Endothelial cell of umbilical vein (primary cell): ENCODE data around the gene ERBB3. TPM values are rescaled to one million over a fixed set of nuclear protein-coding genes. Genes with fewer than 3 reads are reported as not detected.

Source experiments
- BruUV-seq: library from RNA; stranded (reverse); fragments of 400-500 nt; replicated peaks from 2 replicates; lab custom pipeline; 2021; lab: Mats Ljungman, UMichigan
- CTCF ChIA-PET: fragments of 300-600, 350-600 bp; sonication (Branson Sonifier 250); formaldehyde crosslinking; loops from one replicate; lab custom pipeline; 2021; ENCODE audit warnings: antibody characterized with exemption, inconsistent platforms; lab: Charles Lee
- POLR2A ChIA-PET: fragments of 300-600, 350-600 bp; sonication (Branson Sonifier 250); formaldehyde crosslinking; loops from one replicate; lab custom pipeline; 2021; ENCODE audit warnings: antibody characterized with exemption, inconsistent platforms; lab: Charles Lee
- DNase-seq: peaks from one replicate; pipeline ENCODE4 v3.0.0-alpha.2; 2011; ENCODE audit warnings: low read depth, low spot score
- FAIRE-seq: peaks from 2 replicates; lab custom pipeline; 2011; peaks lifted over from hg19 to GRCh38; lab: Jason Lieb, UNC
- H2AFZ ChIP-seq: 2 replicates; pipeline ENCODE4 v1.6.0; 2012; ENCODE audit warnings: low read depth, low read length, control low read depth, inconsistent platforms
- H3K27ac ChIP-seq: 2 replicates; pipeline ENCODE4 v1.5.1; 2011; ENCODE audit warnings: low read depth, mild to moderate bottlenecking, control low read depth, low read length, moderate library complexity; ENCODE audit not compliant: insufficient read depth
- H3K27me3 ChIP-seq, 2 experiments: 2 replicates each; pipeline versions ENCODE4 v1.6.0 to v1.6.1; 2011; ENCODE audit warnings: low read length in 2 of 2, mixed read lengths in 1 of 2; ENCODE audit not compliant: control insufficient read depth in 2 of 2, insufficient read depth in 2 of 2
- H3K36me3 ChIP-seq, 2 experiments: 2 replicates in 1 of 2; 3 replicates in 1 of 2; pipeline ENCODE4 v1.5.1; 2011; ENCODE audit warnings: low read length in 2 of 2, mild to moderate bottlenecking in 1 of 2, moderate library complexity in 1 of 2; ENCODE audit not compliant: control insufficient read depth in 2 of 2, insufficient read depth in 2 of 2; ENCODE audit errors: extremely low read depth in 1 of 2
- H3K4me1 ChIP-seq: 3 replicates; pipeline ENCODE4 v1.5.1; 2011; ENCODE audit warnings: mild to moderate bottlenecking, low read length; ENCODE audit not compliant: control insufficient read depth, insufficient read depth; ENCODE audit errors: extremely low read depth
- H3K4me2 ChIP-seq: 2 replicates; pipeline ENCODE4 v1.6.1; 2011; ENCODE audit warnings: low read length, control low read depth, mixed read lengths; ENCODE audit not compliant: insufficient read depth
- H3K4me3 ChIP-seq, 3 experiments: fragments of 200-600 bp in 1 of 3; sonication (generic), shearing (Covaris generic) in 1 of 3; replicated peaks in 1 of 3; 2 replicates each; pipeline ENCODE4 v1.5.1; 2011 to 2016; ENCODE audit warnings: control low read depth in 3 of 3, low read length in 3 of 3, mild to moderate bottlenecking in 2 of 3, inconsistent platforms in 1 of 3, low read depth in 1 of 3, moderate library complexity in 1 of 3; ENCODE audit not compliant: insufficient read depth in 1 of 3
- H3K79me2 ChIP-seq: 2 replicates; pipeline ENCODE4 v1.6.0; 2012; ENCODE audit warnings: low read length, inconsistent platforms; ENCODE audit not compliant: control insufficient read depth, insufficient read depth
- H3K9ac ChIP-seq: replicated peaks from 2 replicates; pipeline ENCODE3; 2011; ENCODE audit warnings: low read length, control low read depth; ENCODE audit not compliant: insufficient read depth; ENCODE audit errors: extremely low read depth
- H3K9me1 ChIP-seq: replicated peaks from 3 replicates; pipeline ENCODE4 v1.6.0; 2011; ENCODE audit warnings: mild to moderate bottlenecking, low read length; ENCODE audit not compliant: control insufficient read depth, insufficient read depth; ENCODE audit errors: extremely low read depth
- H3K9me3 ChIP-seq: replicated peaks from 2 replicates; pipeline ENCODE4 v1.5.1; 2012; ENCODE audit warnings: low read length, inconsistent platforms; ENCODE audit not compliant: control insufficient read depth, insufficient read depth
- H4K20me1 ChIP-seq: replicated peaks from 2 replicates; pipeline ENCODE3; 2011; ENCODE audit warnings: mild to moderate bottlenecking, low read length; ENCODE audit not compliant: control insufficient read depth, insufficient read depth; ENCODE audit errors: extremely low read depth
- CTCF ChIP-seq, 2 donors: IDR thresholded peaks; 1 replicate in 1 of 2; 2 replicates in 1 of 2; pipeline ENCODE4 v1.5.1; 2011; ENCODE audit warnings: low read length in 2 of 2, mild to moderate bottlenecking in 2 of 2, moderate library complexity in 2 of 2, control low read depth in 1 of 2, inconsistent platforms in 1 of 2, low read depth in 1 of 2; ENCODE audit not compliant: insufficient read depth in 1 of 2; ENCODE audit errors: extremely low read depth in 1 of 2
- EZH2 ChIP-seq: IDR thresholded peaks from 2 replicates; pipeline ENCODE4 v1.6.1; 2012; ENCODE audit warnings: borderline replicate concordance, low read depth, mild to moderate bottlenecking, moderate library complexity, low read length, inconsistent platforms; ENCODE audit not compliant: severe bottlenecking
- FOS ChIP-seq: IDR thresholded peaks from 2 replicates; pipeline ENCODE4 v1.6.1; 2011; ENCODE audit warnings: mild to moderate bottlenecking, low read length, moderate library complexity, borderline replicate concordance; ENCODE audit not compliant: insufficient read depth
- GATA2 ChIP-seq: IDR thresholded peaks from 2 replicates; pipeline ENCODE4 v1.7.0; 2011; ENCODE audit warnings: low read depth, mild to moderate bottlenecking, moderate library complexity, mixed read lengths, low read length; ENCODE audit not compliant: insufficient read length, insufficient read depth
- MYC ChIP-seq: IDR thresholded peaks from one replicate; pipeline ENCODE4 v1.6.1; 2011; ENCODE audit warnings: mild to moderate bottlenecking, low read depth, low read length
- POLR2AphosphoS5 ChIP-seq: IDR thresholded peaks from 2 replicates; pipeline ENCODE4 v1.6.1; 2012; ENCODE audit warnings: low read depth, mild to moderate bottlenecking, control low read depth, low read length, moderate library complexity; ENCODE audit not compliant: insufficient read depth
- dilution Hi-C: fragments of 300-500 bp; cut with MboI; formaldehyde crosslinking; loops from one replicate; pipeline ENCODE4 v1.15.0; 2019; ENCODE audit warnings: low sequenced_read_pairs; ENCODE audit not compliant: extremely low pct_ligation_motif_present
- intact Hi-C: fragments of 100-400 bp; cut with micrococcal nuclease; formaldehyde crosslinking; loops from one replicate; pipeline ENCODE4 v1.10.0; 2022
- polyA plus RNA-seq, 4 experiments: library from polyadenylated mRNA; depleted of rRNA in 3 of 4; stranded (reverse) in 3 of 4; unstranded in 1 of 4; fragments of >200 nt; gene quantifications; 2 replicates each; pipeline versions ENCODE4 v1.2.1 to v1.2.3, GENCODE V29; 2011 to 2012; ENCODE audit warnings: missing spikeins in 1 of 4
- total RNA-seq: library from RNA; stranded (reverse); gene quantifications from 2 replicates; pipeline ENCODE4 v1.2.3, GENCODE V29; 2021
- TF ChIP-seq, protein P1 (sequence below): IDR thresholded peaks from 2 replicates; pipeline ENCODE4 v1.6.1; 2011; ENCODE audit not compliant: insufficient read depth, insufficient read length

Gene ERBB3
- total and polyA plus RNA-seq, 2 donors (not counting 3 experiments of a cell fraction or from before 2014, with no cell fraction given) = 0.11 to 1.5 TPM

DNA sequence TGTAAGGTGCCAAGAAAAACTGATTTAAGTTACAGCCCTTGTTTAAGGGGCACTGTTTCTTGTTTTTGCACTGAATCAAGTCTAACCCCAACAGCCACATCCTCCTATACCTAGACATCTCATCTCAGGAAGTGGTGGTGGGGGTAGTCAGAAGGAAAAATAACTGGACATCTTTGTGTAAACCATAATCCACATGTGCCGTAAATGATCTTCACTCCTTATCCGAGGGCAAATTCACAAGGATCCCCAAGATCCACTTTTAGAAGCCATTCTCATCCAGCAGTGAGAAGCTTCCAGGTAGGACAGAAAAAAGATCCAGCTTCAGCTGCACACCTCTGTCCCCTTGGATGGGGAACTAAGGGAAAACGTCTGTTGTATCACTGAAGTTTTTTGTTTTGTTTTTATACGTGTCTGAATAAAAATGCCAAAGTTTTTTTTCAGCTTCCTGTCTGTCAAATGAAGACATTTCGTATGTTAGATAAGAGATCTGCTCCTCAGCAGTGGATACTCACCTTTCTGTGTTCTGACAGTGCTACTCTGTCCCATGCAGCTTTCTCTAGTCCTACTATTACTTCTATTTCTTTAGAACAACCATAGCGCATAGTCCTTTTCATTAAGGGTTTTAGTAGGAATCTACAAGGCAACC is 23.2 kb downstream of the ERBB3 start:
- ChIA-PET POLR2A (interaction anchor here (1.2 to 3.3 kb wide), 4 partner anchors 13 to 106 kb away, joined by 4 to 37 read pairs (median 6); partner anchors contain the start of genes RPL41, SUOX and ZC3H10), CTCF (interaction anchor here (0.9 to 5.3 kb wide), 7 partner anchors 15 to 363 kb away, joined by 3 to 59 read pairs (median 21); partner anchors contain the start of genes ERBB3 and ZC3H10)
- H3K9me1 ChIP-seq = no peaks in the 10 kb centered on the region
- H3K9me3 ChIP-seq = no peaks in the 10 kb centered on the region
- H3K27me3 ChIP-seq = peaks cover 0 to 6% of the 10 kb centered on the region in 2 experiments
- H3K27ac ChIP-seq = no peak overlapping the region
- TF ChIP-seq POLR2AphosphoS5 (no peak), FOS (no peak), GATA2 (no peak), CTCF (IDR thresholded peaks at IDR 0.05; ENCODE audit: extremely low read depth in 1 of 2, insufficient read depth in 1 of 2, low read depth in 1 of 2, low read length in 2 of 2) (no peak), EZH2 (no peak), MYC (no peak)
- TF ChIP-seq, protein P1, sequence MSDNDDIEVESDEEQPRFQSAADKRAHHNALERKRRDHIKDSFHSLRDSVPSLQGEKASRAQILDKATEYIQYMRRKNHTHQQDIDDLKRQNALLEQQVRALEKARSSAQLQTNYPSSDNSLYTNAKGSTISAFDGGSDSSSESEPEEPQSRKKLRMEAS = no peak
- peaks cover 35% of the 10 kb centered on the region for H3K79me2 ChIP-seq
- H3K4me2 ChIP-seq = peak overlapping the region; percentile 59
- peaks cover 29% of the 10 kb centered on the region for H3K4me1 ChIP-seq
- intact Hi-C loops = no loop called here
- H3K9ac ChIP-seq = peak overlapping the region; percentile 35
- H3K4me3 ChIP-seq = peak overlapping the region in 1 of 3 experiments; percentile 50
- dilution Hi-C loops = no loop called here
- H3K36me3 ChIP-seq = peaks cover 6 to 7% of the 10 kb centered on the region in 2 experiments
- no peak for FAIRE-seq
- H2AFZ ChIP-seq = peak overlapping the region; percentile 75
- DNase-seq = no peak
- no peaks in the 10 kb centered on the region for H4K20me1 ChIP-seq
- BruUV-seq = no TSS peak
